ENCODE data around the gene UNCX.

The UNCX gene

DNA sequence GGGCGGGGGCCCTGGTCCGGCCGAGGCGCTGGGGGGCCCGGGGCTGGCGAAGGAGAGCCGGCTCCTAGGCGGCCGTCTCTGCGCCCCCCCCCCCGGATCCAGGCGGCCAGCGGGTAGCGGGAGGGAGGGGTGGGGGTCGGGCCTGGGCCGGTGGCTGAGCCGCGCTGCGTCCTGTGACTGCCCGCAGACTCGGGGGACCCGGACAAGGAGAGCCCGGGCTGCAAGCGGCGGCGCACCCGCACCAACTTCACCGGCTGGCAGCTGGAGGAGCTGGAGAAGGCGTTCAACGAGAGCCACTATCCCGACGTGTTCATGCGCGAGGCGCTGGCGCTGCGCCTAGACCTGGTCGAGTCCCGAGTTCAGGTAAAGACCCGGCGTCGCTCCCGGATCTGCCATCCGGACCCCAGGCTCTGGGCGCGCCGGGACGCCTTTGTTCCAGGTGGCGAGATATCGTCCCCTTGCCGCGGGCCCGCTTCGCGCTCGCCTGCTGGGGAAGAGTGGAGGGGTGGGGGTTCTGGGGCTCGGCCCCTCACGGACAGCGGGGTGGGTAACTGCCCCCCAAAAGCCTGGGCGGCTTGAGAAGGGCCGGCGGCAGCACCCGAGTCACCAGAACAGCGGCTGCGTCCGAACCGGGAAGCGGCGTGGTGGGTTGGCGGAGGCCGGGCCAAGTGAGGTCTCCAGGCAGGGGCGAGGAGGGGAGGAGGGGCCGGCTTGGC lies 819 bp downstream of the UNCX start:
- DNase-seq, result no peak

DNA sequence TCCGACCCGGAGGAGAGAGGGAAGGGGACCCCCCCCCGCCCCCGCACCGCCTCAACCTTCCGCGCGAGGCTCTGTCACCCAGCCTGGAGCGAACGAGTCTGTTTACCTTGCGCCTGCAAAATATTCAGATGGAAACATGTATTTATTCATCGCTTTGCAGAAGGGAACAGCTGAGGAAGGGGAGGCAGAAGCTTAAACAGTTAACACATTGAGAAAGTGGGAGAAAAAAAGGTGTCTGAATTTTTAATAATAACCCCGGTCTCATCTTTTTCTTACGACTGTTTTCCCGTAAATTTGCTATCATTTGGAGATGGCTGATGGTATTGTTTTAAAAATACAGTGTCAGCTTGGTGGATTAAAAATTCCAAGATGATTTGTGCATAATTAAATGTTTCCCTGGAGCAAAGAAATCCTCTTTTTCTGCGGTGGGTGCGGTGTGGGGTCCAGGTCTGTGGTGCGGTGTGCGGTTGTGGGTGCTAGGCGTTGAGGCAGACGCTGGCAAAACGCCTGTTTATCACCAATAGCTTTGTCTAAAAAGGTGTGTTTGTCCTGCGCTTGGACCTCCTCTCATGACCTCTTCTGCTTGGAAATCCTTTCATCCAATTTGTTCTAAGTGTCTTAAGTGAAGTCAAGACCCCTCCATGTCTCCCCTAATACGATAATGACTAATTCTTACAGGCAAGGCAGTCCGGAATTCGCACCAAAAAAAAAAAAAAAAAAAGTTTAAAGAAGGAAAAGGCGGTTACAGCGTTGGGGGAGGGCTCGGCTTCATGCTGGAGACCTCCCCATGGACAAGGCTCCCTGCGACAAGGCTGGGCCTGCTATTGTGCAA lies 1.6 kb downstream of the UNCX start:
- DNase-seq, result no peak

- DNase-seq, result no peak
Measured at GRCh38 chr7:1234881-1235500, 2.3 kb downstream of the UNCX start.

DNA sequence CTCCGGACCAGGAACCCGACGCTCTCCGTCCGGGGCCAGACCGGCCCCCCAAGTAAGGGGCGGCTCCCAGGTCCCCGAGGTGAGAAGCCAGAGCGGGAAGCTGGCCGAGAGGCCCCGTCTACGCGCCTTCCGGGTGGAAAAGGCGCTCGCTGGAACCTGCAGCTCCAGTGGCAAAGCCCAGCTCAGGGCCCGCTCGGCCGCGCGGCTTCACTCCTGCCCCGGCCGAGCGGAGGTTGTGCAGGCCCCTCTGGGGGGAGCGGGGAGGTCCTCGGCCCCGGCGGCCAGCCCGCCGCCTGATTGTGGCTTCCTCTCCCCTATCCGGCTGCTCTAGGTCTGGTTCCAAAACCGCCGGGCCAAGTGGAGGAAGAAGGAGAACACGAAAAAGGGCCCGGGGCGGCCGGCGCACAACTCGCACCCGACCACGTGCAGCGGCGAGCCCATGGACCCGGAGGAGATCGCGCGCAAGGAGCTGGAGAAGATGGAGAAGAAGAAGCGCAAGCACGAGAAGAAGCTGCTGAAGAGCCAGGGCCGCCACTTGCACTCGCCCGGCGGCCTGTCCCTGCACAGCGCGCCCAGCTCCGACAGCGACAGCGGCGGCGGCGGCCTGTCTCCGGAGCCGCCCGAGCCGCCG lies 2.9 kb downstream of the UNCX start:
- no peak for DNase-seq

- no peak for DNase-seq
Measured at GRCh38 chr7:1236132-1236661, 3.5 kb downstream of the UNCX start.

- DNase-seq, result no peak
Measured at GRCh38 chr7:1236831-1237701, 4.4 kb downstream of the UNCX start.

GRCh38 chr7:1237704-1238255 lies 5.1 kb downstream of the UNCX start:
- DNase-seq, result no peak

DNA sequence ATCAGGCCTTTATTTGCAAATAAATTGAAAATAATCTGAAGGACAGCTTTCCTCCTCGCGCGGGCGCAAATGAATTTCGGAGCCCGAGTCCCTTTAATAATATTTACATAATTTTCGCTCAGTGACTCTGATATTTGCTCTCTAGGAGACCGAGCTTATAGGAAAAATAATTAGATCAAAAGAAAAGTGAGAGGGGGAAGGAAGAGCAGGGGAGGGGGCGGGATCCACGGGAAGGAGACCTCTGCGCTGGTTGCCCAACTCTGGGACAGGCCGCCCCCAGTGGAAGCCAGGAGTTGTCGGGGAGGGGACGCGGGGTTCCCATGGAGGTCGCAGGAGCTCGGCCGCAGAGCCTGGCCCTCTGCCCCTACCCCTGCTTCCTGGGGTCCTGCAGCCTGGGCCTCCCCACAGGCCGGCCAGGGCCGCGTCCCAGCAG lies 5.8 kb downstream of the UNCX start:
- DNase-seq, result no peak

GRCh38 chr7:1238931-1239802 lies 6.5 kb downstream of the UNCX start:
- no peak for DNase-seq

- no peak for DNase-seq
Measured at GRCh38 chr7:1239803-1240516, 7.3 kb downstream of the UNCX start.

DNA sequence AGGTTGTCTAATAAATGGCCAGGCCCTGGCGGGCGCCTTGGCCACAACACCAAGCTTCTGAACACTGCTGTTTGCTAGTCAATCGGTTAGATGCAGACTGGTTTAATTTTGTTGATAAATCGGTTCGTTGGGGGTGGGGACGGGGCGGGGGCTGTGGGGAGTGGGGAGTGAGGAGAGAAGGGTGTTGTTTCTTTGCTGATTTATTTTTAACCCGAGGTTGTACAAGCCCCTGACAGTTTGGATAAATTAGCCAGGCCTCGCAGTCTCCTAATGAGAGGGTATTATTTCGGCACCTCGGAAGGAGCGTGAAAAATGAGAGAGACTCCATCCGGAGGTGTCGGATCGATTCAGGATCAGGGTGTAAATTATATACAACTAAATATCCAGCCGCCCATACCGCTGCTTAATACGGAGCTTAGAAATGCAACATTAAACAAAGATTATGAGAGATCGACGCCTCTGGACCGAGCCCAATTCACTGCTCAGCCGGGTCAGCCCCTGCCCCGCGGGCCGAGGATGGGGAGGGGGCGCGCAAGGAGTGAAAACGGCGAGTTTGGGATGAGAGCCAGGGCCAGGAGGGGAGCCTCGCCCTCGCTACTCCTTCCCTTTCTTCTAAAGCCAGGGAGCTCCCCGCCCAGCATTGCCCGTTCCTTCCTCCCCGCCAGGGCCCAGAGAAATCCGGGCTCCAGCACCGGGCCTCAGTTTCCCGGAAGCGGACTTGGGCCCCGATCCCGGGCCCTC lies 8.0 kb downstream of the UNCX start:
- no peak for DNase-seq

DNA sequence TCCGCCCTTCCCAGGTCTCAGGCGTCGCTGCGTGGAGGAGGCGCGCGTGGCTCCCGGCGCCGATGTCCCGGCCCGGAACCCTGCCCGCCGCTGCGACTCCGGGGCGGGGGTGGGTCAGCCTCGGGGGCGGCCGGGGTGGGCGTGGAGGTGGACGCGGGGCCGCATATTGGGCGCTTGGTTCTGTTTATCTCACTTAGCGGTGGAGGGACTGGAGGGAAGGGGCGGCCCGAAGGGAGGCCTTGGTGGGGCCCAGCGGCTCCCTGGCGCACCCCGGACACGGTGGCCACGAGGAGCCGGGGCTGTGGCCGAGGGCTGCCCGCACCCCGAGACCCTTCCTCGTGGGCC lies 8.6 kb downstream of the UNCX start:
- DNase-seq, result no peak

DNA sequence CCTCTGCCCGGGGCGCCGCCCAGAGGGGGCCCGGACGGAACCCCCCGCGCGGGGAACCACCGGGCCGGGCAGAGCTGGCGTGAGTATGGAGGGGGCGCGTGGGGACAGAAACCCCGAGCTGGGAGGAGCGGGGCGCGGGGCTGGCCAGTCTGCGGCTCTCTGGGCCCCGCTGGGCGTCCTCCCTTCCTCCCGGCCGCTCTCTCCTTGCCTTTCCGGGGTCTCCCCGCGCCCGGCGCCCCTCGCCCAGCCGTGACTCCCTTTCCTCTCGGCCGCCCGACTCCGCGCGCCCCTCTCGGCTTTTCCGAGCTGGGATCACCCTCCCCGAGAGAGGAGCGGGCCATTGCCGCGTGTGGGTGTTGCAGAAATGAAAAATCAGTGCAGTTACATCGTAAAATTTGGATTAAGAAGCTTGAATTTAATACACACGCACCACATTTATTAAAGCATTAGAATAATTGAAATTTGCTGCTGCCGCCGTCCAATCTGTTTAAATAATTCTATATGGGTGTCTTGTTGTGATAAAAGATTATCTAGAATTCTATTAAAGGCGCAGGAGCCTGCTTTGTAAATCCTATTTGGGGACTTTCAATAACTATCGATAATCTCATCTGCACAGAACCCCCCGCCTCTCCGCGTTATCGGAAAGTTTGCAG lies 9.1 kb downstream of the UNCX start:
- DNase-seq, result no peak

GRCh38 chr7:1242256-1242605 lies 9.6 kb downstream of the UNCX start:
- DNase-seq, result no peak

GRCh38 chr7:1242606-1243289 lies 10.1 kb downstream of the UNCX start:
- DNase-seq, result no peak

DNA sequence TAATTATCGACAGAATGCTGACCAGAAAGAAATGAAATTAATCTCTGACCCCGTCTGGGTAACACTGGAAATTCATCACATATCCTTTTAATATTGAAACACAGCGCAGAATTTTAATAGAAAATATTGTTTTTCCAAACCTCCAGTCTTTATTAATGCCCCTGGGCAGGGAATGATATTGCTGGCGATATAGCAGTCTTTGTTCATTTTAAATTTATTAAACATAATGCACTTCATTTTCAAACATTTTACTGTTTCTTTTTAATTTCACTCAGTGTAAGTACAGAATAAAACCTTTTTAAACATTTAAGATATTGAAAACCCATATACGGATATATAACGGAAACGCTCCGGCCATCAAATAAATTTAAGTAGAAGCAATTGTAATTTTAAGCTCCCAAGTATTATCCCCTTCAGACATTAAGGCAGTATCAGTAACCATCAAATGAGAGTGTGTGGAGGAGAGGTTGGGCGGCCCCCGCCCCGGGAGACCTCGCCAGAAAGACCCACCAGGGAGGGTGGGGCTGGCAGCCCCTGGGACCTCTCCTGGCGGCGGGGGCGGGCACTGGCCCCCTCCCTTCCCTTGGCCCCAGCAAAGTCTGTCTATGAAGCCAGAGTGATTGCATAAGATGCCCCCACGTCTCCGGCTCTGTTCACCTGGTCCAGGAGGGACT lies 10.8 kb downstream of the UNCX start:
- no peak for DNase-seq

DNA sequence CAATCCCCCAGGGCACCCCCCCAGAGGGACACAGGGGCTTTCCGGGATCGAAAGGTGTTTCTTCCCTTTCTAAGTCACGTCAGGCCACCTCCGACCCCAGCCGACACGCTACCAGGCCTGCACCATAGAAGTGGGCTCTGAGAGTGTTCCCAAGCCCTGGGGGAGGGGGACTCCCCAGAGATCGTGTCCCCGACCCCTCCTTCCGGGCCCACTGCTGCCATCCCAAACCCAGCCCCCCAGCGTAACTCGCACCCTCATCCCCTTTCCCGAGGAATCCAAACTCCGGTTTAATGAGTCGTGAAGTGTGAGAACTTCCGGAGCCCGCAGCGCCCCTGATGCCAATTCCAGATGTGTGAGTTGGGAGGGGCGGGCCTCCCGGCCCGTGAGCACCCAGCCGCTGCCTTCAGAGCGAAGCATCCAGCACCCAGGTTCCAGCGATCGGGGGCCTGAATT lies 11.3 kb downstream of the UNCX start:
- no peak for DNase-seq

All from activated naive CD4-positive, alpha-beta T cell treated with anti-CD3 and anti-CD28 coated beads, Interleukin-2, amount 50 U/mL, for 16 hours (primary cell).